Muscle of leg (tissue), 11 donors: Measurements from ENCODE around the gene CPNE2. TPM values are rescaled to one million over a fixed set of nuclear protein-coding genes. Genes with fewer than 3 reads are reported as not detected.

ENCODE experiments used
- DNase-seq: peaks from one replicate; pipeline ENCODE4 v3.0.0; 2013
- H3K27ac ChIP-seq: one replicate; pipeline ENCODE4 v1.5.1; 2013; ENCODE audit warnings: mild to moderate bottlenecking, low read length, control low read depth
- H3K27me3 ChIP-seq: one replicate; pipeline ENCODE4 v1.6.1; 2013; ENCODE audit warnings: low read length; ENCODE audit not compliant: control insufficient read depth, insufficient read depth
- H3K36me3 ChIP-seq: one replicate; pipeline ENCODE4 v1.6.1; 2013; ENCODE audit warnings: low read length; ENCODE audit not compliant: control insufficient read depth, insufficient read depth
- H3K4me1 ChIP-seq: one replicate; pipeline ENCODE4 v1.6.1; 2013; ENCODE audit warnings: low read length; ENCODE audit not compliant: control insufficient read depth, insufficient read depth
- H3K4me3 ChIP-seq: one replicate; pipeline ENCODE4 v1.5.1; 2013; ENCODE audit warnings: low read length, control low read depth
- H3K9me3 ChIP-seq: replicated peaks from 2 replicates; pipeline ENCODE4 v1.6.1; 2013; ENCODE audit warnings: low read depth, low read length; ENCODE audit not compliant: control insufficient read depth
- WGBS: methylation state at CpG from one replicate; pipeline ENCODE4 v1.1.5; 2013; ENCODE audit warnings: missing lambda C conversion rate; ENCODE audit not compliant: insufficient coverage; 5-methylcytosine and 5-hydroxymethylcytosine counted together
- polyA plus RNA-seq, 8 donors: library from polyadenylated mRNA; unstranded; fragments of 120-200 nt; gene quantifications; one replicate each; pipeline versions ENCODE4 v1.2.1 to v1.2.3, GENCODE V29; 2013; ENCODE audit warnings: inconsistent platforms in 1 of 8, low replicate concordance in 1 of 8; ENCODE audit not compliant: insufficient read length in 8 of 8, insufficient read depth in 1 of 8
- total RNA-seq: library from RNA; stranded (reverse); fragments of 120-200 nt; gene quantifications from one replicate; pipeline ENCODE4 v1.2.4, GENCODE V29; 2013

CPNE2 gene
- total and polyA plus RNA-seq, 9 donors: 14.8 to 34.2 (median 28.2) TPM

GRCh38 chr16:57083485-57084126 lies 8.8 kb upstream of the CPNE2 start:
- no peak for DNase-seq
- Histone ChIP-seq H3K36me3 (peaks cover 11% of the 10 kb centered on the region), H3K27ac (no peak overlapping the region), H3K4me1 (peaks cover 6% of the 10 kb centered on the region), H3K9me3 (no peaks in the 10 kb centered on the region), H3K4me3 (no peak overlapping the region), H3K27me3 (no peaks in the 10 kb centered on the region)
- 73% methylated on average over 4 of the region's 7 CpGs for WGBS

GRCh38 chr16:57084257-57084770 lies 8.1 kb upstream of the CPNE2 start:
- Histone ChIP-seq H3K4me1 (peaks cover 6% of the 10 kb centered on the region), H3K9me3 (no peaks in the 10 kb centered on the region), H3K36me3 (peaks cover 8% of the 10 kb centered on the region), H3K27ac (no peak overlapping the region), H3K4me3 (no peak overlapping the region), H3K27me3 (no peaks in the 10 kb centered on the region)
- 0% methylated on average over 1 of the region's 9 CpGs for WGBS
- DNase-seq: peak; percentile 81

GRCh38 chr16:57084996-57085395 lies 7.4 kb upstream of the CPNE2 start:
- no peak overlapping the region for H3K27ac ChIP-seq

GRCh38 chr16:57087003-57087402 lies 5.4 kb upstream of the CPNE2 start:
- no peaks in the 10 kb centered on the region for H3K36me3 ChIP-seq
- no CpG with 5 or more reads among the region's 2 CpGs for WGBS
- peaks cover 13% of the 10 kb centered on the region for H3K4me1 ChIP-seq
- no peak for DNase-seq
- peaks cover 2% of the 10 kb centered on the region for H3K9me3 ChIP-seq
- H3K27me3 ChIP-seq: peaks cover 2% of the 10 kb centered on the region
- no peak overlapping the region for H3K27ac ChIP-seq
- no peak overlapping the region for H3K4me3 ChIP-seq

More at GRCh38 chr16:57084996-57085395, 7.4 kb upstream of the CPNE2 start:
- DNase-seq: no peak
- no peaks in the 10 kb centered on the region for H3K9me3 ChIP-seq
- 76% methylated on average over 7 of the region's 7 CpGs for WGBS
- H3K27me3 ChIP-seq: no peaks in the 10 kb centered on the region
- H3K4me1 ChIP-seq: peaks cover 4% of the 10 kb centered on the region
- no peak overlapping the region for H3K4me3 ChIP-seq
- peaks cover 6% of the 10 kb centered on the region for H3K36me3 ChIP-seq

GRCh38 chr16:57089406-57089805 lies 3.0 kb upstream of the CPNE2 start:
- WGBS: 78% methylated on average over 5 of the region's 8 CpGs
- no peaks in the 10 kb centered on the region for H3K36me3 ChIP-seq
- H3K9me3 ChIP-seq: peaks cover 2% of the 10 kb centered on the region
- no peak for DNase-seq
- no peak overlapping the region for H3K4me3 ChIP-seq
- peaks cover 25% of the 10 kb centered on the region for H3K4me1 ChIP-seq
- peaks cover 12% of the 10 kb centered on the region for H3K27me3 ChIP-seq
- H3K27ac ChIP-seq: no peak overlapping the region

- no peaks in the 10 kb centered on the region for H3K36me3 ChIP-seq
- peaks cover 25% of the 10 kb centered on the region for H3K4me1 ChIP-seq
- peaks cover 2% of the 10 kb centered on the region for H3K9me3 ChIP-seq
- peaks cover 12% of the 10 kb centered on the region for H3K27me3 ChIP-seq
- WGBS: 14% methylated on average over 16 of the region's 24 CpGs
- DNase-seq: peak; percentile 45
- H3K4me3 ChIP-seq: peak overlapping the region; percentile 51
- H3K27ac ChIP-seq: no peak overlapping the region
These were observed 996 bp upstream of the CPNE2 start for GRCh38 chr16:57091200-57091974.

- peak overlapping the region; percentile 53 for H3K4me3 ChIP-seq
- peaks cover 2% of the 10 kb centered on the region for H3K9me3 ChIP-seq
- H3K4me1 ChIP-seq: peaks cover 25% of the 10 kb centered on the region
- DNase-seq: peak; percentile 54
- no peaks in the 10 kb centered on the region for H3K36me3 ChIP-seq
- 1% methylated on average over 30 of the region's 53 CpGs for WGBS
- peaks cover 12% of the 10 kb centered on the region for H3K27me3 ChIP-seq
- H3K27ac ChIP-seq: no peak overlapping the region
These were observed 516 bp downstream of the CPNE2 start for GRCh38 chr16:57092786-57093411.

GRCh38 chr16:57093666-57094564 lies 1.5 kb downstream of the CPNE2 start:
- Histone ChIP-seq H3K4me1 (peaks cover 25% of the 10 kb centered on the region), H3K9me3 (peaks cover 2% of the 10 kb centered on the region), H3K36me3 (no peaks in the 10 kb centered on the region), H3K4me3 (peak overlapping the region; percentile 53), H3K27me3 (peaks cover 12% of the 10 kb centered on the region), H3K27ac (no peak overlapping the region)
- DNase-seq: peak; percentile 37
- 63% methylated on average over 13 of the region's 18 CpGs for WGBS

GRCh38 chr16:57094911-57095310 lies 2.5 kb downstream of the CPNE2 start:
- Histone ChIP-seq H3K4me1 (peaks cover 25% of the 10 kb centered on the region), H3K36me3 (no peaks in the 10 kb centered on the region)
- 65% methylated on average over 3 of the region's 5 CpGs for WGBS

More at GRCh38 chr16:57094911-57095310, 2.5 kb downstream of the CPNE2 start:
- DNase-seq: no peak
- Histone ChIP-seq H3K27ac (no peak overlapping the region), H3K4me3 (no peak overlapping the region), H3K27me3 (peaks cover 12% of the 10 kb centered on the region), H3K9me3 (peaks cover 2% of the 10 kb centered on the region)
